ENCODE data around the gene ITIH1.

Gene ITIH1

GRCh38 chr3:52836986-52837385, 59.6 kb downstream of the ITIH1 start:
- no peak for FAIRE-seq
- DNase-seq (ENCODE audit: low spot score), result no peak

- DNase-seq (ENCODE audit: low spot score) (no peak), FAIRE-seq (no peak)
Observed at GRCh38 chr3:52838561-52839267, 61.3 kb downstream of the ITIH1 start.

- no peak for FAIRE-seq
- no peak for DNase-seq (ENCODE audit: low spot score)
Observed at GRCh38 chr3:52839268-52839575, 61.8 kb downstream of the ITIH1 start.

- FAIRE-seq (no peak), DNase-seq (ENCODE audit: low spot score) (no peak)
Observed at GRCh38 chr3:52839892-52840545, 62.6 kb downstream of the ITIH1 start.

- FAIRE-seq, result no peak
- DNase-seq (ENCODE audit: low spot score), result no peak
Observed at GRCh38 chr3:52841211-52841980, 64.0 kb downstream of the ITIH1 start.
